Measurements from ENCODE around the gene DNAJC9.
"Not testable (repeated sequence)": the region's sequence is repeated elsewhere in the genome, so short reads cannot be mapped to it uniquely, and the experiment has no call there.

Gene DNAJC9, protein sequence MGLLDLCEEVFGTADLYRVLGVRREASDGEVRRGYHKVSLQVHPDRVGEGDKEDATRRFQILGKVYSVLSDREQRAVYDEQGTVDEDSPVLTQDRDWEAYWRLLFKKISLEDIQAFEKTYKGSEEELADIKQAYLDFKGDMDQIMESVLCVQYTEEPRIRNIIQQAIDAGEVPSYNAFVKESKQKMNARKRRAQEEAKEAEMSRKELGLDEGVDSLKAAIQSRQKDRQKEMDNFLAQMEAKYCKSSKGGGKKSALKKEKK

DNA sequence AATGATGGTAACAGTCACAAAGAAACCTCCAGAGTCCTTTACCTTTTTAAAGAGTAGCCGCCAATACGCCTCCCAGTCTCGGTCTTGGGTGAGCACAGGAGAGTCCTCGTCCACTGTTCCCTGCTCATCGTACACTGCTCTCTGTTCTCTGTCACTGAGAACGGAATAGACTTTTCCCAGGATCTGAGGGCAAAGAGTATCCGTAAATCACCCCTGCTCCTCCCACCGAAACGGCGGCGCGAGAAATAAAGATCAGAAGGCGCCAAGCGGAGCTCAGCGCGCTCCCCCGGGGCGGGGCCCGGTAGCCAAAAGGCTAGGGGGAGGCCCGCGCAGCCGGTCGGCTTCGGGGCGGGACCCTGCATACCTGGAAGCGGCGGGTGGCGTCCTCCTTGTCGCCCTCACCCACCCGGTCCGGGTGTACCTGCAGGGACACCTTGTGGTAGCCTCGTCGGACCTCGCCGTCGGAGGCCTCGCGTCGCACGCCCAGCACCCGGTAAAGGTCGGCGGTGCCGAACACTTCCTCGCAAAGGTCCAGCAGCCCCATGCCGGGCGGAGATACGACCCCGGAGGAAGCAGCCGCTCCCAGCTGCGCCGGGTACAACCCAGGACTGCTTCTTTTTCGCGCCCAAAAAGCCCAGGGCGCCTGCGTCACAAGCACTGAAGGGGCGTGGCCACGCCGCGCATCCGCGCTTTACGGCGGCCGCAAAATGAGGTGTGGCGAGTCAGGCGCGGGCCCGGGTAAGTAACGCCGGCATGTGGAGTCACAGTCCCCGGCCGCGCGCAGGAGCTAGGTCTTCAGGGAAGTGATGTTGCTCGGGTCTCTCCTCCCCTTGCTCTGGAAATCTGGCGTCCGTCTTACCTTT lies at the start of gene DNAJC9:
Gene DNAJC9 (minus strand): TSS at position 610 of the 863 bp plus-strand sequence. CDS start 66 bp downstream, at position 544.
- peak; percentile 99 for DNase-seq

DNA sequence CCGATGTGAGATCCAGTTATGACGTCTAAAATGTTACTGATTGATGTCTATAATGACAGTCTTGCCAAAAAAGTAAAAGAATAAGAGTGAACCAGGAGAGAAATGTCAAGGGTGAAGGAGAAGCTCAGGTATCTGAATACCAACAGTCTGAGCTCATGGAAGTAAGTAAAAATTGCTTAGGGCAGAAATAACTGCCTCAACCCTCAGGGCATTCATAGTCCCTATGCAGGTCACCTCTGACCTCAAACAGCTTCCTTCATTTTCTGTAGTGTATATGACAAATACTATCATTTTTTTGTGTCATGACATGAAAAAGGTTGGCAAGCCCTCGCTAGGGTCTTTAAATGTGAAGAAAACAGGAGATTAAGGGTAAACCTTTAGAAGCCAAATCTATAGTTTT lies 46.4 kb upstream of the DNAJC9 start:
- no peak for DNase-seq

DNA sequence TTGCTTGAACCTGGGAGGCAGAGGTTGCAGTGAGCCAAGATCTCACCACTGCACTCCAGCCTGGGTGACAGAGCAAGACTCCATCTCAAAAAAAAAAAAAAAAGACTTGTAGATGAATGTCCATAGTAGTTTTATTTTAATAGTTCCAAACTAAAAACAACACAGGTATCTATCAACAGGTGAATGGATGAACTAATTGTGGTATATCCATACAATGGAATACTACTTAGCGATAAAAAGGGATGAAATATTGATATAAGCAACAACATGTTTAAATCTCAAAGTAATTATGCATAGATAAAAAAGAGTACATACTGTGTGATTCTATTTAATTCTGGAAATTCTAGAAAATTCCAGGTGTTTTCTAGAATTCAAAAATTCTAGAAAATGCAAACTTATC lies 42.9 kb upstream of the DNAJC9 start:
- no peak for DNase-seq

DNA sequence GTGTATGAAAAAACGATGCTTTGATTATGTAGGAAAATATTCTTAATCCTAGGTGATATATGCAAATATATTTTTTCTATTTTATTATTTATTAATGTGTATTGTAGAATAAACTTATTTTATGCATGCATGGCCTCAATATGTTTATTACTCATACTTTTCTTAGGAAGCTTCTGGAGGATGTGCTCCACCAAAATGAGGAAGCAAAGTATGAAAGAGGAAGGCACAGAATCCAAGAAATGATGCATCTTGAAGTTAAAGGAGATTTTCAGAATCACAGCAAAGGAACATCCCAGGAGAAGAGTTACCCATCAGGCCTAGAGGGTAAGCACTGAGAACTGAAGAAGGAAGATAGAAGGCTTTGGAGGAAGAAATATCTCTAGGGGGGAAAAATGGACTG lies 40.4 kb upstream of the DNAJC9 start:
- no peak for DNase-seq

DNA sequence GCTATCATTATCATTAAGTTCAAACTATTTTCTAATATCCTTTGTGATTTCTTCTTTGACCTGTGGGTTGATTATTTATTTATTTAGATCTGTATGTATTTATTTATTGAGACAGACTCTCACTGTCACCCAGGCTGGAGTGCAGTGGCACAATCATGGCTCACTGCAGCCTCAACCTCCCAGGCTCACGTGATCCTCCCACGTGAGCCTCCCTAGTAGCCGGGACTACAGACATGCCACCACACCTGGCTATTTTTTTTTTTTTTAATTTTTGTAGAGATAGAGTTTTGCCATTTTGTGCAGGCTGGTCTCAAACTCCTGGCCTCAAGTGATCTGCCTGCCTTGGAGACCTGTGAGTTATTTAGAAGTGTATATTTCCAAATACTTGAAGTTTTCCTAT lies 34.0 kb upstream of the DNAJC9 start:
- no peak for DNase-seq

DNA sequence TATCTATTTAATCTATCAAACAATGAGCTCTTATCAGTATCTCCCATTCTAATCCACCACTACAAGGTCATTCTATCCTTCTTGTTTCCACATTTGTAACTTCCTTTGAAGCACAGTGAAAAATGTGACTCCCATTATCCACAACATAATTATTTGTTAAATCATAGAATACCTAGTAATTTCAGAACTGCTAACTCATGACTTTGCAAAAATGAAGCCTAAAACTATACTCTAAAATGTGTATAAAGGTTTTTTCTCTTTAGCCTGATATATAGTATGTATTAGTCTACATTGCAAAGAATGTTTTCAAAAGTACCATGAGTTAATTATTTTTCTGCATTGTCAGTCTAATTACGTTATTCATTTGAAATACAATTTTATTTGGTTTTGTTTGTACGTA lies 17.4 kb upstream of the DNAJC9 start:
- no peak for DNase-seq

DNA sequence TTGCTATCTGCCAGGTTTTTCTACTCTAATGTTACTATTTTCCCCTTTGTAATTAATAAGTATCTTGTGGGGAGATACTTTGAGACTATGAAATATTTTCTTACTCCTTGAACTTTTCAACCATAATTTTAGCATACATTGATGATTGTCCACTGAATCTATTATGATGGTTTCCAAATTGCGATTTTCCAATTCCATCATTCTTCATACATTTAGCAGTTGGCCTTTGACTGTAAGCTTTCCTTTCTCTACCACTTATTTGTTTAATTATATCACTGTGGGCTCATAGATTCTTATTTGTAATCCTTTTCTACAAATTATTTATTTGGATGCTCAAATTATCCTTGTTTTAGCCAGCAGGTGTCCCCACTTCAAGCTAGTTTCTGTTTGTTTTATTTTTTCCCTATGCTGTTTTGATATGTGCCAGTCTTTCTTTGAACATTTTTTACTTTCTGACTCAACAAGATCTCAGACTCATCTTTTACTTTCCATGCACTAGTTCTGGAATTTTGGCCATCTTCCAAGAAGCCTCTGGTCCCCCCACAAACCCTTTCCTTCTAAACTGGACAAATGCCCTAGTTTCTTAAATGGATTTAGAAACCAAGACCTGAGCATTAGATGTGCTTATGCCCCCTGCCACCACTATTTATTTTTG lies 16.8 kb upstream of the DNAJC9 start:
- DNase-seq, result no peak

DNA sequence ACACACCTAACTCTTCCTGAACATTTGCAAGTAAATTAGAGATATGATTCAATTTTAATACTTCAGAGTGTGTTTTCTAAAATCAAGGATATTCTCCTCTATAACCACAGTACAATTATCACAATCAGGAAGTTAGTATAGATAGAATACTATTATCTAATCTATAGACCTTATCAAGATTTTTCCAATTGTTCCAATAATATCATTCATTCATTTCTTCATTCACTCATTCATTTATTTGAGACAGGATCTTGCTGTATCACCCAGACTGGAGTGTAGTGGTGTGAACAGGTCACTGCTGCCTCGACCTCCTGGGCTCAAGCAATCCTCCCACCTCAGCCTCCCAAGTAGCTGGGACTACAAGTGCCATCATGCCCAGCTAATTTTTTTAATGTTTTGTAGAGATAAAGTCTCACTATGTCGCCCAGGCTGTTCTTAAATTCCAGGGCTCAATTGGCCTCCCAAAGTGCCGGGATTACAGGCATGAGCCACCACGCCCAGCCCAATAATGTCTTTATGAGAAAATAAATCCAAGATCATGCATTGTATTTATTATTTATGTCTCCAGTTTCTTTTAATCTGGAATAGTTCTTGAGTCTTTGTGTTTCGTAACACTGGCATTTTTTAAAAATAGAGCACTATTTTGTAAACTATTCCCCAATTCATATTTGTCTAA lies 16.0 kb upstream of the DNAJC9 start:
- DNase-seq, result no peak

DNA sequence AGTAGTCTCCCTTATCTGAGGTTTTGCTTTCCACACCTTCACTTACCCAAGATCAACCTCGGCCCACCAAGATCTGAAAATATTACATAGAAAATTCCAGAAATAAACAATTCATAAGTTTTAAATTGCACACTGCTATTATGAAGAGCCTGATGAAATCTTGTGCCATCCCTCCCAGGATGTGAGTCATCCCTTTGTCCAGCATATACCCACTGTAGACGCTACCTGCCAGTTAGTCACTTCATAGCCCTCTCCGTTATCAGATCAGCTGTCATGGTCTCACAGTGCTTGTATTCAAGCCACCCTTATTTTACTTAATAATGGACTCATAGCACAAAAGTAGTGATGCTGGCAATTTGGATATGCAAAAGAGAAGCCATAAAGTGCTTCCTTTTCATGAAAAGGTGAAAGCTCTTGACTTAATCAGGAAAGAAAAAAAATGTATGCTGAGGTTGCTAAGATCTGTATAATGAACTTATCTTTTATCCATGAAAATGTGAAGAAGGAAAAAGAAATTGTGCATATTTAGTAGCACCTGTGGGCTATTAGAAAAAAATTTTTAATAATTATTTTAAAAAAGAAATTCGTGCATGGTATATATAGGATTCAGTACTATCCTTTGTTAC lies 15.2 kb upstream of the DNAJC9 start:
- DNase-seq, result no peak

DNA sequence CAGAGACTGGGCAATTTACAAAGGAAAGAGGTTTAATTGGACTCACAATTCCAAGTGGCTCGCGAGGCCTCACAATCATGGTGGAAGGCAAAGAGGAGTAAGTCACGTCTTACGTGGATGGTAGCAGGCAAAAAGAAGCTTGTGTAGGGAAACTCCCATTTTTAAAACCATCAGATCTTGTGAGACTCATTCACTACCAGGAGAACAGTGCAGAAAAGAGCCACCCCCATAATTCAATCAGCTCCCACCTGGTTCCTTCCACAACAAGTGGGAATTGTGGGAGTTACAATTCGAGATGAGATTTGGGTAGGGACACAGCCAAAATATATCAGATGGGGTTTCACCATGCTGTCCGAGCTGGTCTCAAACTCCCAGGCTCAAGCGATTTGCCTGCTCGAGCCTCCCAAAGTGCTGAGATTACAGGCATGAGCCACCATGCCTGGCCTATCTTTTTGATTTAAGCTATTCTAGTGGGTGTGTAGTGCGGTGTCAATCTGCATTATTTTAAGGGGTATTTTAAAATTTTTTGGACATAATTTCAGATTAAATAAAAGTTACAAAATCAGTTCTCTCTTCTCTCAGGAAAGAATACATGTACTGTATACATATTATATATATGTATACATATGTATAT lies 14.4 kb upstream of the DNAJC9 start:
- DNase-seq, result no peak

DNA sequence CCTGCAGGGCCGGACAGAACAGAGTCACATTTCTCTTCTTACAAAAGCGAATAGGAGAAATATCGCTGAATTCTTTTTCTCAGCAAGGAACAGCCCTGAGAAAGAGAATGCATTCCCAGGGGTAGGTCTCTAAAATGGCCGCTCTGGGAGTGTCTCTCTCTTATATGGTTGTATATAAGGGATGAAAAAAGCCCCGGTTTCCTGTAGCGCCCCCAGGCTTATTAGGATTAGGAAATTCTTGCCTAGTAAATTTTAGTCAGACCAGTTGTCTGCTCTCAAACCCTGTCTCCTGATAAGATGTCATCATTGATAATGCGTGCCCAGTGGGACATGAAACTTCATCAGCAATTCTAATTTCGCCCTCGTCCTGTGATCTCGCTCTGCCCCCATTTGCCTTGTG lies 11.6 kb upstream of the DNAJC9 start:
- not testable (repeated sequence) for DNase-seq

DNA sequence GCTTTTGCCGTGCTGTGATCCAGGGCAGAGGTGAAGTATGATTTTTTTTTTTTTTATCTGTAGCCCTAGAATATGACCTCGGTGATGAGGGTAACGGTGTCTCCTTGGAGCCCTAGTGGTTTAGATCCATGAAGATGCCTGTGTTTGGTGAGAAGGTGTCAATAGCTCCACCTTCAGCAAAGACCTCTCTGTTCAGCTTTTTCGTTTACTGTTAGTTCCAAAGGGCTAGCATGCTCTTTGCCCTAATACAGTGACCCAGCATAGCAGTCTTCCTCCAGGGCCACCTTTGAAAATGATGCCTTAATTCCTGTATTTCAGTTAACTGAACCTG lies 6.1 kb upstream of the DNAJC9 start:
- DNase-seq, result no peak

DNA sequence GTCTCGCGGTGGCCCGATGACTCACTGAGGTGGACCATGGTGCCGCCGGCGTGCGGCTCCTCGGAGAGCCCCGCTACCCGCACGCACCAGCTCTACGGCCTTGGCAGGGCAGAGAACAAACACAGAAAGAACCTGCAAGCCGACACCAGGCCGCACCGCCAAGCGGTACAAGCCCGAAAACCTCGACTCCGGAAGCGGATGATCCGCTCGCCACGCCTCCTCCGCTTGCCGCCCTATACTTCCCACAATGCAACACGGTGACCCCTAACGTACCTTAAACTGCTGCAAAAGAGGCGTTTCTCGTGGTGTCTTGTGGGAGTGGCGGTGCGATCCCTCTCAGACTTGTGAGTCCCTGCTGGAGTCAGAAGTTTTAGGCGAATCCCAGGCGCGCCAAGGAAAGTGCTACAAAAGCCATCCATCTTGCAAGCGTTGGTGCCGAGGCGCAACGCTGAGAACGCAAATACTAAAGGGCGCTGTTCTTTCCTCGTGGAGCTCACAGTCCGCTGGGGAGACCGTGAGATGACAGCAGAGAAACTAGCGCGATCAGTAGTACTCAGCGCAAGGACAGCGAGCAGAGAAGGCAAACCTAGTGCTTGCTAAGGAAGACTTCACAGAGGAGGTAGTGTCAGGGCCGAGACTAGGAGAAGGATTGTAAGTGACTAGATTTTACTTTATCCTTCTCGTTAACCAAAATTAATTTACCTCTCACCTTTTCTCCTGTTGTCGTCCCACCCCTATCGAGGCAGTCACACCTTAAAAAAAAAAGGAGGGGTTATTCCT lies 5.6 kb upstream of the DNAJC9 start, which contains the start of gene MRPS16:
Gene MRPS16 (minus strand): TSS at position 200 of the 780 bp plus-strand sequence. CDS start 162 bp downstream, at position 38.
- DNase-seq, result peak; percentile 91

DNA sequence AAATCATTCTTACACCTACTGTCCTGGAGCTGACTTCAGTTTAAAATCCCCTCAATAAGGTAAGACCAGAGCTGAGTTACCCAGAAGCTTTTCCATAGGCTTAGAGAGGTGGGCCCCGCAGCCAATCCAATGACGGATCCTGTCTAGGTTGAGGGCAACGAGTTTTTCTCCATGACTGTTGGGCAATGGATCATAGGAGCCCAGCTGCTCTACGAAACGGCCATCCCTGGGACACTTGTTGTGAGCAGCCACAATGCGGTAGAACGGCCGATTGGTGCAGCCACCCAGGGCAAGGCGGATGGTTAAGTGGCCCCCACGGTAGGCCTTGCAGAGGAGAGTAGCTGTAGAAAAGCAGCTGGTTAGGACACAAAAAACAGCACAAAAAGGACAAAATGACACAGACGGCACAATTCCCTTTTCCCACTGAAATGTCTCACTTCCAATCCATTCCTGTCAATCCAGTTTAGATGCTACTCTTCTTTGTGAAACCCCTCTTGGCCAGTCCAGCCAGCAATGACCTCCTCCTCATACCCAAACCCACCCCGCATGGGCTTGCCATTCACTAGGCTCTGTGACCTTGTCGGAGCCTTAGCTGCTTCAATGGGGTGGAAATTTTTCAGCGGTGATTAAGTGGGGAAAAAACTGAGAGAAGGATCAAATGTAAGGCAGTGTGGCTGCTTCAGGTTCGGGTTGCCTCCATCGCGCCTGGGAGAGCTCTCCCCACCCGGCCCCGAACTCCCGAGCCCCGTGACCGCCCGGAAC lies 4.8 kb upstream of the DNAJC9 start:
- peak; percentile 40 for DNase-seq

DNA sequence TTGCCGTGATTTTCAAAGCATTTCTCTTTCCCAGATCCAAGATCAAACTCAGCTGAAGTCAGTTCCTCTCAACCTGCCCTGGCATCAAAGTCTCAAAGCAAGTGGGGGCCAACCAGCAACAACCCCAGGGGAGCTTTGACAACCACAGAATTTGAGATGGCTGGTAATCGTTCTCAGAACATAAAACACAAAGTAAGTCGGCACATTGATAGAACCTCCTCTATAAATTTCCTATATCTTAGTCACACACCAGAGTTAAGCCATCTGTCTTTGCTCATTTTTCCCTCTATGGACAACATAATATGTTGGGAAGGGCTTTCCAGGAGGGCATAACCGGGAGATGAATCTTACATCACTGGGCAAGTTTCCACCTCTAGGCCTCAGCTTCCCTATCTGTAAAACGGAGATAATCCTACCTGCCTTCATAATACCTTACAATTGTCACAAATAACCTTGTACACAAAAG lies 1.2 kb upstream of the DNAJC9 start:
- DNase-seq, result no peak

DNA sequence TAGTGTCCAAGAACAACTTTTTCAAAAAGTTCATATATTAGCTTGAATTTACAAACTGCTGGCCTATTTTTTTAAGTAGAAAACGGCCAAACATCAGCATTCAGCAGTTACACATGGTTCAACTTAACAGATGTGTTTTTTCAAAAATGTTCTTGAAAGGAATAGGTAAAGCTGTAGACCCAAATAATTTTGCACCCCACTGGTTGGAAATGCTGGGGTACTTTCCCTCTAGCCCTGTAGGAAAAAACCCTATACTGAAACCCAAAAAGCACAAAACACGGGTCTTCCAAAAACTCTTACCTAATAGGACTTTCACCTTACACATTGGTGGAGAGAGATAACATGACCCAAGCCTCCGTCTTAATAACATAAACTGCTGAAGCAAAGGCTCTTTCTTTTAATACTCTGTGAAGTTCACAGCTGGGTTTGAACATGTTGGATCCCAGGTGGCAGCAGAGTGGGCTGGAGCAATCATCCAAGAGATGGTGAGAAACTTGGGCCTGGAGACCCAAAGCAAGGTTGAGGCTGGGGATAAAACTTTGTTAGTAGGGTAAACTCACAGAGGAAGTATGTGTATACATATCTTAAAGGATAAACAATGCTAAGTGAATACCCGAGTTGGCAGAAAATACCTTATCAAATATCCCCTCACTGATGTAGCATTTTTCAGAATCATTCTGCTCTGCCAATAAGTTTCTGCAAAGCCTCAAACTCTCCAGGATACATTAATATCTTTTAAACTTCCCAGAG lies 629 bp upstream of the DNAJC9 start:
- no peak for DNase-seq

DNA sequence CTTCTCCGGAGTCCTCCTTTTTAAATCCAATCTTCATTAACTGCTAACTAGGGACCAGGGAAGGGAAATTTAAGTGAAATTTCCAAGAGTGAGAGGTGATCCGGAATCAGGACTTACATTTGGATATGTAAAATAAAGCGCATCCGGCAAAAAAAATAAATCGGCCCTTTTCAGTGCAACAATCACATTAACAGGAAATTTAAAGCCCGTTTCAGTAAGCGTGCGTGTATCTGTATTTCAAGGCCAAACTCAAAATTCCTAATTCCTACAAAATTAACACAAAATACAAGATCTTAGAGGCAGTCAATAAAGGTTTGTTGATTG lies 771 bp downstream of the DNAJC9 start:
- no peak for DNase-seq

DNA sequence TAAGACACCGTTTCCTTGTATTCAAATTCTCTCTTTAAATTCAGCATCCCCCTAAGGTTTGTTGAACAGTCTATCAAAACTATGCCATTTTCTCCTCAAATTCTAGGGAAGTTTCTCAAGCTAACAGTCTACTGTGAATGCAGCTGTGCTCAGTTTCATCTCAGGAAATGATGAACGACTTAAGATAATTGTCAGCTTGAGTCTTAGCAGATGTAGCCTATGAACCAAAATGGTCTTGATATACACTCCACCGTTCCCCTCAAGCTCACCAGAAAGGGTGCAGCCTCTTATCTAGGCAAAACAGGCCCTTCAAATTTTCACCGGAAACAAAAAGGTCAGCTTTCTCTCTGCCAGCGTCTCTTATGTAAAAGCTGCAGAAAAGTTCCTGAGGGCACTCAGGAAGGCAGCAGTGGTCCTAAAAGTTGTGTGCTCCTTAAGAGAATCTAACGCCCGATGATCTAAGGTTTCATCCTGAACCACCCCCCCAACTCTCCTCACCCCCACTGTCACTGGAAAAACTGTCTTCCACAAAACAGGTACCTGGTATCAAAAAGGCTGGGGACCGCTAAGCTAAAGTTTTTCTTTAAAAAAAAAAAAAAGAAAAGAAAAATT lies 2.1 kb downstream of the DNAJC9 start:
- DNase-seq, result no peak

DNA sequence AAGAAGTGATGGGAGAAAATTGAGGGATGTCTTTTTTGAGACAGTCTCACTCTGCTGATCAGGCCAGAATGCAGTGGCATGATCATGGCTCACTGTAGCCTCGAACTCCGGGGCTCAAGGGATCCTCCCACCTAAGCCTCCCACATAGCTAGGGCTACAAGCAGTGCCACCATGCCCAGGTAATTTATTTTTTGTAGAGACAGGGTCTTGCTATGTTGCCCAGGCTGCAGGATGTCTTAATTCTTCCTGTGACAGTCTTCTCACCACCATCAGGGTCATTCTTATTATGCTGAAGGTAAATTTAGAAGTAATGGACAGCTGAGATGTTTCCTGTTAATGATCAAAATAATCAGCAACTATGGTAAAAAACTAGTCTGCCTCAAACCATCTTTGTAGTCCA lies 7.1 kb downstream of the DNAJC9 start:
- DNase-seq, result no peak
